KBM-7 (cell line): ENCODE data around the gene KRT5.

ENCODE experiments used
- DNase-seq: peaks from one replicate; pipeline ENCODE4 v3.0.0-alpha.2; 2015
- in situ Hi-C: fragments of 300-500 bp; cut with MboI; formaldehyde crosslinking; loops from 2 replicates; pipeline ENCODE4 v1.14.3; 2020; ENCODE audit warnings: low sequenced_read_pairs, low pct_unique_long_range_greater_than_20kb, mixed read lengths

KRT5 gene

DNA sequence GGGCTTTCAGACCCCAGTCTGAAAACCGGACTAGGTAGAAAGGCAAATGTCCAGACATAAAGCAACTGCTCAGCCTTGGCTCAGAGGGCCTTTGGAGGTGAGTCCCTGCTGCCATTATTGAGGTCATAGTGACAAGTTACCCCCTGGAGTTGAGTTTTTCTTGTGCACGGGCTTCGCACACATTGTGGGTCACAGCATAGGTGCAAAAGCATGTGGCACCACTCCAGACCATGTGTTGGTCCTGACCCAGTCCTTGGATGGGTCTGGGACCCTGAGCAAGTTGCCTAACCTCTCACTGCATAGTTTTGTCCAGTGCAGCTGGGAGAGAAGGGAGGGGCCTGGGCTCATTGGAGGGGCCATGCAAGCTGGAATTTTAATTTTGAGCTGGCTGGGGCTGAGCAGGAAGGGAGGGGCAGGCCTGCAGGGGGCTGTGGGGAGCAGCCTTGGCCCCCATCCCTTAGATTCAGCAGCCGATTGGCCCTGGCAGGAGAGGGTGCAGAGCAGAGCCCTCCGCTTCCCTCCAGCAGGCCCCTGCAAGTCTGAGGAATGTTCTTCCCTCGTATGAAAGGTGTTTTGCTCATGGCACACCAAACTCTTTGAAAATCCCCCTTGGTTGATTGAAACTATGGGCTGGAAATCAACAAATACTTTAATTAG is 4.2 kb upstream of the KRT5 start:
- in situ Hi-C loops: no loop called here
- DNase-seq: no peak

- DNase-seq: no peak
- in situ Hi-C loops: no loop called here
These were observed 3.6 kb upstream of the KRT5 start for GRCh38 chr12:52523824-52524223.

DNA sequence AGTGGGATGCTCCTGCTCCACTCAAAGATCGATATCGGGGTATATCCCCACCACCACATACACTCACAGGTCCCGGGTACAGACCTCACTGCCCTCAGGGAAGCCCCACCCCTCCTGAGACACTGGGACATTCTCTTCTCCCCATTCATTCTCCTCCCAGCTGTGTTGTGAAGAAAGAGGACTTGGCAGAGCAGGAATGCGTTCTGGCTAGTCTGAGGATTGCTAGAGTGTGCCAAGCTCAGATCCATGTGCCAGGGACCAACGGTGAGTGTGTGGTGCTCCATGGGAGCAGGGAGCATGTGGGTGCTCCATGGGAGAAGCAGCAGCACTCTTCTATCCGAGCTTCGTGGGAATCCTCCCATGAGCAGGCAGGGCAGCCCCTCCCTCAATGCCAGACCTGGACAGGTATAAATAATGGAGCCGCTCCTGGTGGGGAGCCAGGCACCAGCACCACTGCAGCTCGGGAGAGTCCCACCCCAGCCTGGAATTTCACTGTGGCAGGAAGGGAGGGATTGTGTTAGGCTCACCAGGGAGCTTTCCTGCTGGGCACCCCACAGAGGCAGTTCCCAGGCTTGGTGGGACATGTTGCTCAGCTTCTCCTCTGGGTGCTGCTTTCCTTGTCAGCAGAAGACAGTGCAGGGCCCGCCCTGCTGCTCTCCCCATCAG is 2.3 kb upstream of the KRT5 start:
- in situ Hi-C loops: no loop called here
- no peak for DNase-seq

DNA sequence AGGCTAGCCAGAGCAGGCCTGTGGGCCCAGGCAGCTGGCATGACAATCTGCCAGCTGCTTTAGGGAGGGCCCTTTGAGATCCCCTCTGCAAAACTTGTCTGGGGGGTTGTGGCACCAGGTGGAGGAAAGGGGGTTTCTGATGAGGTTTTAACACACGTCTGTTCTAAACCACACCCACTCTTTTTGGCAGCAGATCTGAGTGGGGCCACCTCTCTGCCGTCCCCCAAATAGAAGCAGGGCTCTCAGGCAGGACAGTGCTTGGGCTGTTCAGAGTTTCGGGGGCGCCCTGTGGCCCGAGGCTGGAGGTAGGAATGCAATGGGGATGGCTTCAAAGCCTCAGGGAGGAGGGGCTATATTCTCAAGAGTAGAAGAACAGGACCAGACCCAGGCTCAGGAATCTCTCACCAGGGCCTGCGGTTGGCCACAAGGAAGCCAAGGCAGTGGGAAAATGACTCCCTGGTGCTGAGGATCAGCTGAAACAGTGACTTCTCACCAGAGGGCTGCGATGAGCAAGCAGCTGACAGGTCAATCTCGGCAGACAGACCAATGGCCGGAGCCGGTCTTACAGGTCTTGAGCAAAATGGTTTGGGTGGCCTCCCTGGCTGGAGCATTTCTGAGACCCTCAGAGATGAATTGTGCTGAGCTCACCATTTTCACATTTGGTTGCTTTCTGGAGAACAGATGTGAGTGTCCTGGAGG is 1.5 kb upstream of the KRT5 start:
- in situ Hi-C loops: no loop called here
- DNase-seq: no peak

GRCh38 chr12:52521175-52521567 is 977 bp upstream of the KRT5 start:
- DNase-seq: no peak
- in situ Hi-C loops: no loop called here

- DNase-seq: no peak
- in situ Hi-C loops: no loop called here
These were observed 849 bp downstream of the KRT5 start for GRCh38 chr12:52519387-52519703.

GRCh38 chr12:52518574-52519386 is 1.4 kb downstream of the KRT5 start:
- no peak for DNase-seq

DNA sequence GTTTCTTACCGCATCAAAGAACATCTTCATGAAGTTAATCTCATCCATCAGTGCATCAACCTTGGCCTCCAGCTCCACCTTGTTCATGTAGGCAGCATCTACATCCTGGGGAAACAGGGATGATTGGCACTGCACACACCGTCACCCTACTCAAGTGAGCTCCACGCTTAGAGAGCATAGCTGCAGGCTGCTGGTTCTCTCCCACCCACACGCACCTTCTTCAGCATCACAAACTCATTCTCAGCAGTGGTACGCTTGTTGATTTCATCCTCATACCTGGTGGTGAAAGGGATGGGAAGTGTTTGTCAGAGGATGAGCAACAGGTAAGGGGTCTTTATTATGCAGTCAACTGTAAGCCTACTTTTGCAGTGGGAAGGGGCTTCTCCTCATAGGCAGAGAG is 2.3 kb downstream of the KRT5 start:
- DNase-seq: no peak
- in situ Hi-C loops: no loop called here

More at GRCh38 chr12:52518574-52519386, 1.4 kb downstream of the KRT5 start:
- in situ Hi-C loops: no loop called here

- no peak for DNase-seq
- in situ Hi-C loops: no loop called here
These were observed 3.0 kb downstream of the KRT5 start for GRCh38 chr12:52517005-52517835.

DNA sequence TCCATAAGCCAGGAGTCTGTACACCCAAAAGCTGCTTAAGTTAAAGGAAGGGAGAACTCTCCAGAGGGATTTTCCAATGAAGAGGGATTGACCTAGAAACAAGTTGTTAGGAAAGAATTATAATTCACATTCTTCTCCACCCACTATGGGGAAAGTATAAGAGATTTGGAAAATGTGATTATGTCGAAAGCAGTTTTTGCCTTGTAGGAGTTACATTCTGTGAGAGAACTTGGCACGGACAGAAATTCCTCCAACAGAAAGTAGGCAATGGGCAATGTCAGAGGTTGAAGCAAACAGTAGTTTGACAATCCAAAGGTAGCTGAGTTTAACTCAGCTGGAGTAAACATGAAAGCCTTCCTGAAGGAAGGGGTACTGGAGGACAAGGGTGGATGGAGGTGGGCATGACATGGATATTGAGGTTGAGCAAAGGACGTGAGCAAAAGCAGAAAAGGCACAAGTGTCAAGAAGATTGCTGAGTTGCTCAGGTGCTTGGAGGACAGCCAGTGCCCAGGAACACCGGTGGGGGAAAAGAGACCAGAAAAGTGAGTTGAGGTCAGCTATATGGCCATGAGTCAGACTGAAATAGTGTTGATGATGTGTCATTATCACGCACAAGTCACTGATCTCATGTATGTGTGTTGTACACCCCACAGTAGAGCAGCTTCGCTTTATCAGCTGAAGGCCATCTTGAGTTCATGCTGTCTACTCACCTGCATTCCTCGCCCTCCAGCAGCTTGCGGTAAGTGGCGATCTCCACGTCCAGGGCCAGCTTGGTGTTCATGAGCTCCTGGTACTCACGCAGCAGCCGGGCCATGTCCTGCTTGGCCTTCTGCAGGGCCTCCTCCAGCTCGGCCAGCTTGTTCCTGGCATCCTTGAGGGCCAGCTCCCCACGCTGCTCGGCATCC is 4.0 kb downstream of the KRT5 start:
- in situ Hi-C loops: no loop called here
- DNase-seq: no peak

DNA sequence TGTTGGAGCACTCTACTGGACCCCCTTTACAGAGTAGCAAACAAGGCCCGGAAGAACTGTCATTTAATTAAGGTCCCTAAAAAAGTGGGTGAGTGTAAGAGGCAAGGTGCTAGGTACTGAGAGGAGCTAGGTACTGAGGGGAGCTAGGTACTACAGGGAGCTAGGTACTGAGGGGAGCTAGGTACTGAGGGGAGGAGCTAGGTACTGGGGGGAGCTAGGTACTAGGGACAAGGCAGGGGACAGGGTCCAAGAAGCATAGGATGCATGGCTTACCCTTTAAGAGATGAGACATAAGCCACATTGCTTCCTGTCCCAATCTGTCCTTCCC is 4.9 kb downstream of the KRT5 start:
- no peak for DNase-seq
- in situ Hi-C loops: no loop called here

DNA sequence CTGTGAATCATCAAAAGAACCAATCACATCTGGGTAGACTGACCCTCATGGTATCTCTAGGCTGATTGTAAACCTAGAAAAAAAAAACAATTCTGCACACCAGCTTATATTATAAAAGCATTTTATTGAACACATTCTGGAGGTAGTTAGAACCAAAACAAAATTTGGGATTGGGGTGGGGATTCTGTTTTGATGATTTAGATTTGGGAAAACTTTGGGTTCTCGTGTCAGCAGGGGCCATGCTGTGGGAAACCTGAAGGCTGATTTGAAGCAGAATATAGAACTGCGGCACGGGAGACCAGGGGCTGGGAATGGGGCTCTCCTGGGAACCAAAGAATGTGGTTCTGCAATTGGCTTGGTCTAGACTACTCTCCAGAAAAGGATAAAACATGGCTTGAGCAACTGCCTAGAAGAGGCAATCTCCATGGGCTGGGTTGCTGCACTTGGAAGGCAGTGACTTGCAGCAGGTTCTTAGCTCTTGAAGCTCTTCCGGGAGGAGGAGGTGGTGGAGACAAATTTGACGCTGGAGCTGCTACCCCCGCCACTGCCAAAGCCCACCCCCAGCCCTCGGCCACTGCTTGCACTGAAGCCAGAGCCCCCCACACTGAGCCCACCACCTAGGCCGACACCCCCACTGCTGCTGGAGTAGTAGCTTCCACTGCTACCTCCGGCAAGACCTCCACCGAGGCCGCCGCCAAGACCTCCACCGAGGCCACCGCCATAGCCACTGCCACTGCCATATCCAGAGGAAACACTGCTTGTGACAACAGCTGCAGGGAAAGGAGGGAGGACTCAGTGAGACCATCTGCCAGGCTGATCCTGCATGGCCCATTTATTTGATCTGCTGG is 5.5 kb downstream of the KRT5 start:
- DNase-seq: no peak
- in situ Hi-C loops: no loop called here

DNA sequence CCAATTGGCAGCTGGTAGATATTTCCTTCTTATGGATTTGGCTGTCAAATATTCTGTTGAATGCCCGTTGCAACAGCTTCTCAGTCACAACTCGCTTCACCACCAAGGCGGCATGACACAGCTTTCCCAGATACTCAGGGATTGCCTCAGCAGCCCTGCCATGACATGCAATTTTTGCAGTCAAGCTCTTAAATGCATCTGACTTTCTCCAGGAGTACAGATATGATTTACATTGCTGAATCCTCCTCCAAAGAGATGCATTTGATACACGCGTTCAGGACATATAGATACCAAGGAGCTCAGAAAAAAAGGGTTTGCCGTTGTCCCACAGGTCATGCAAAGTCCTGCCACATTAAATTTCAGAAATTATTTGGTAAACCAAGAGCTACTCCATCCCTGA is 6.5 kb downstream of the KRT5 start:
- in situ Hi-C loops: no loop called here
- DNase-seq: no peak

DNA sequence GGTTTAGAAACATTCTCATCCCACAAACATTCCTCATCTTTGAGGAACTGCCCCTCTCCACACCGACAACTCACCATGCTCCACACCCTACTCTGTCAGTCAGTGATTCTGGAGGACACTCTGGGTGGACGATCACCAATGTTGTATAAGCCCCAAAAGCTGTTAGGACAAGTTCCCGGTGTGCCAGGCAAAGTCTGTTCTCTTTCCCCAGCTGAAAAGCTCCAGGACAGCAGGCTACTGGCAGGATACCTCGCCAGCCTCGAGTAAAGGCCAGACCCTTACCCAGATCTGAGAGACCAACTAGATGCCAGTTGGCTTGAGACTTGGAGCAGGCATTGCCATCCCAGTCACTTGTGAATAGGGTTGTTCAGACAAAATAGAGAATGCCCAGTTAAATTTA is 12.0 kb downstream of the KRT5 start:
- no peak for DNase-seq
- in situ Hi-C loops: no loop called here

DNA sequence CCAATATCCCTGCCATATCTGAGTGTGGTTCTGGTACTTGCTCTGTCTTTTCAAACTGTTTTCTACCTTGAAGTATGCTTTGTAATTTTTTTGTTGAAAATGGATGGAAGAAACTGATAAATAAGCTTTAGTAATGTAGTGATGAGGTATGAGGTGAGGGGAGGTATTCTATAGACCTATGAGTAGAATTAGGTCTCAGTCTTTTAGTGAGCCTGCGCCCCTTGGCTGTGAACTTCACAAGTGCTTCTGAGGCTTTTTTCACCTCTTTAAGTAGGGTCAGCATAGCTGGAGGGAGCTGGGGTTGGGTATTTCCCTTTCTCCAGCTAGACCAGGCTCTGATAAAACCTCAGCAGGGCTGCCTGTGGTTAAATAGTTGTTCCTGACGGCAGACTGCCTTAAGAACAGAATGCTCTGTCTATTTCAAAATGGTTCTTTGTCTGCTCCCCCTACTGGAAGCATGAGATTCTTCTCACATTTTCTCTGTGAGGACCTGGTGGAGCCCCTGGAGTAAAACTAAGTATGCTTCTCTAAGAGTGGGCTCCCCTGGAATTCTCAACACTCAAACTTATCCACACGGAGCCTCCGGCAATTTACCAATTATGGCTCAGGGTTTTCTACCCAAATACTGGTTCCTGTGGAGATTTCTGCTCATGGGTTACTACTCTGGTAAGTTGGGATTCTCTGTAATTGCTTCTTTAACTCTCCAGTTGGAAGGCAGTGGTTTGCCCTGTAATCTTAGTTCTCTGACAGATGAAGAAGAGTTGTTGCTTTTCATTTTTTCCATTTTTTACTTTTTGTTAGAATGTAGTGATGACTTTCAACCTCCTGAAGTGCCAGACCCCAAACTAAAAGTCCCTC is 13.1 kb downstream of the KRT5 start:
- DNase-seq: peak; percentile 40
- in situ Hi-C loops: no loop called here

DNA sequence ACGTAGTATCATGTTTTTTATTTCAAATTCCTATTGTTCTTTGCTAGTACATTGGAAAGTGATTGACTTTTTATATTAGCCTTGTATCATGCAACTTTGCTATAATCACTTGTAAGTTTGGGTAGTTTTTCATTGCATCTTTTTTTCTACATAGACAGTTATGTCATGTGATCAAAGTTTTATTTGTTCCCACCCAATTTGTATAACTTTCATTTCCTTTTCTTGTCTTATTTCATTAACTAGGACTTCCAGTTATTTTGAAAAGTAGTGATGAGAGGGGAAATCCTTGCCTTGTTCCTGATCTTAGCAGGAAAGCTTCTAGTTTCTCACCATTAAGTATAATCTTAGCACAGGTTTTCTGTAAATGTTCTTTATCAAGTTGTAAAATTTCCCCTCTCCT is 17.3 kb downstream of the KRT5 start:
- no peak for DNase-seq
- in situ Hi-C loops: no loop called here

GRCh38 chr12:52501490-52501889 is 18.7 kb downstream of the KRT5 start:
- in situ Hi-C loops: no loop called here
- DNase-seq: no peak
